DMS53 treated with DMSO at 0.1 percent for 48 hours (cell line): Measurements from ENCODE around the gene RIMS1.

Source experiments
- DNase-seq: peaks from one replicate; lab custom pipeline; 2025; ENCODE audit not compliant: unreplicated experiment; lab: John Stamatoyannopoulos, UW

RIMS1 gene

GRCh38 chr6:72081871-72082270, 195.5 kb downstream of the RIMS1 start:
- DNase-seq: no peak

- DNase-seq: no peak
Measured at GRCh38 chr6:72083976-72084375, 197.6 kb downstream of the RIMS1 start.

GRCh38 chr6:72084992-72085569, 198.7 kb downstream of the RIMS1 start:
- DNase-seq: peak; percentile 11

DNA sequence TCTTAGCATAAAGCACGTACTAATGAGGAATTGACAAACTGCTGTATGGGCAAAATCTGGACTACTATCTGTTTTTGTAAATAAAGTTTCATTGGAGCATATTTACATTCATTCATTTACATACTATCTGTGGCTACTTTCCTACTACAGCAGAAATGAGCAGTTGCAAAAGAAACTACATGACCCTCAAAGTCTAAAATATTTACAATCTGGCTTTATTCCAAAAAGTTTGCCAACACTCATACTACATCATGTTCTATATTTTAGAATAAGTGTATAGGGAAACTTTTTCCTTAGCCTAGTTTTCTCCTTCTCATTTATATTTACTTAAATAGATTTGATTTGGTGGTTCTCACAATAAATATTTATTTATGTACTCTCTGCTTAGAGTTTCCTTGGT, 208.2 kb downstream of the RIMS1 start:
- DNase-seq: no peak

DNA sequence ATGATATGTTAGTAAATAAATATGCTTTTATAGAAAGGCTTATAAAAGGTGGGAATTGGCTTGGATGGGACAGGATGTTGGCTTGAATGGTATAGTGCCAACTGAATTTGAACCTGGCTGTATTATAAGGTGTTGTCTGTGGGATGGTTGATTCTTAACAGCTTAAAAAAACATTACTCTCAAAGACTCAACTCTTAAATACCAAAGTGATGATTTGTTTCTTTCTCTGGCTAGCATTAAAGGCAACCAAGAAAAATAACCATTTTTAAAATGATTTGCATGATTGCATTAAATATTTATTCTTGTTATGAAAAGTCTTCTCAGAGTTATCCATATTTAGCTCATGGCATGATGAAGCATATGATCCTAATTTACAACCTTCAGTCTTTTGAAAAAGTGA, 216.2 kb downstream of the RIMS1 start:
- no peak for DNase-seq

GRCh38 chr6:72111611-72112010, 225.3 kb downstream of the RIMS1 start:
- no peak for DNase-seq

DNA sequence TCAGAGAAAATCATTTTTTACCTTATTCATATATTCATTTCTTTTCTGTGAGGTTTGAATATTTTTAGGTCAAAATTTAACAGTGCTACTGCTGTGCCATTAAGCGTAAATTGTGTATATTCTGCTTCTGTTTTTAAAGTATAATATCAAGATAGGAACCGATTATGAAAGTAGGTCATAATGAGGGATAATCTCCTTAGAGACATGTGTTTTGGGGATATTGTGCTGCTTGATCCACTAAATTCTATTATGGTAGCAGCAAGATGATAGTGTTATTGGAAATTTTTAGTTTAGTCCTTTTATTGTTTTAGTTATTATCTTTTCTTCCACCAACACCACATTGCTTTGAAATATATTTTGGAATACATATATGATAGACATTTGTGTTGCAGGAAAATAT, 244.0 kb downstream of the RIMS1 start:
- no peak for DNase-seq

DNA sequence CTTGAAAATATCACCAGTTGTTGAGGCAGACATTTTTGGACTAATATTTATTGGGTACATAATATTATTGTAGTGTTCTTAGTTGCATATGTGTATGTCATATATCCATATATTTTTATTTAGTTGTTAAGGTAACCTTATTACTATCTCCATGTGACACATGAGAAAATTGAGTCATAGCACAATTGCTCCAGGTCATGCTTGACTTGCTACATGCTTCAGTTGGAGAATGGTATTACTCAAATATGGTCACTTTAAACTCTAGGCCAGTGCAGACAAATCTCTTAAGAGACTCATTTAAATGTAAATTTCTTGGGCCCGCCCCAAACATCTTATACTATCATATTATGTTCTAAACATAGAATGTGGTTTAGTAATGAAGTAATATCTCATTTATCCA, 246.1 kb downstream of the RIMS1 start:
- no peak for DNase-seq

DNA sequence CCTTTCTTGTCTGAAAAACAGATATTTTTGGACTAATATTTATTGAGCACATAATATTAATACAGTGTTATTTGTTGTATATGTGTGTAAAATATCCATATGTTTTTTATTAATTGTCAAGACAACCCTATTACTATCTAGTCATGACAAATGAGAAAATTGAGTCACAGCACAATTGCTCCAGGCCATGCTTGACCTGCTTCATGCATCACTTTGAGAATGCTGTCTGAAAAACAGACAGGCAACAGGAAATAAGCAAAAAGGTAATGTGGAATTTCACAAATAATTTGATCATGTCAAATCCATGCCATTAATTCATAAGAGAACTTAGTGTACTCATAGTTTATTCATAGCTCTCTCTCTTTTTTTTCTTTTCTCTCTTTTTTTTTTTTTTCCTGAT, 246.5 kb downstream of the RIMS1 start:
- DNase-seq: no peak

DNA sequence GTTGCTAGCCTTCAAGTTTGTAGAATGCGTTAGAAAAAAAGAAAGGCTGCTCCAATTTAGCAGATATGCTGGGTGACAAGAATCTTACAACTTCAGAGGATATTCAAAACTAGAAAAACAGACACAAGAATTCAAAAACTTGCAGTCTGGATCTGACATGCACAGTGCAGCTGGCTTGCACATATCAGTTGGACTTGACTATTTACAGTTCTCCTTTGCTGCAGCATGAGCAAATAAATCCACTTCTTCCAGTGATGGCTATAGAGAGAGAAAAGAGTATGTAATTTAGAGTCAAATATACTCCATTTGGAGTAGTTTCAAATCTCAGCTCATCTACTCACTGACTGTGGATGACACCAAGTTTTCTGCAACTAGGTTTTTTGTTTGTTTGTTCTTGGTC, 247.0 kb downstream of the RIMS1 start:
- DNase-seq: peak; percentile 15

DNA sequence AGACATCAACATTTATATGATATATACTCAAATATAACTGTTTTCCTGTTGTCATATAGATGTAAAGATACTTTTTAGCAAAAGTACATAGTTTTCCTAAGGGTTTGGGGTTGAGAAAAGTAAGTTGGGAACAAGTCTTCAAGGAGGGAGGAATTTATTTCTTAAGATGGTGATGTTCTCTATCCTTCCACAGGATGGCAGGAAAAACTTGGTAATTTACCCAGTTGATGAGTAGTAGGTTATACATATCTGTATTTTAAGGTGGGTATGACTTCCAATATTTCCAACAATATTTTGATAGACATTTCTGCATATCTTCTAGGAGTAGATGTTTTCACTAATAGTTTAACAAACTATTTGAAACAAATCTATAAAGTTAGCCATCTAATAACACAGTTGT, 254.4 kb downstream of the RIMS1 start:
- DNase-seq: no peak

DNA sequence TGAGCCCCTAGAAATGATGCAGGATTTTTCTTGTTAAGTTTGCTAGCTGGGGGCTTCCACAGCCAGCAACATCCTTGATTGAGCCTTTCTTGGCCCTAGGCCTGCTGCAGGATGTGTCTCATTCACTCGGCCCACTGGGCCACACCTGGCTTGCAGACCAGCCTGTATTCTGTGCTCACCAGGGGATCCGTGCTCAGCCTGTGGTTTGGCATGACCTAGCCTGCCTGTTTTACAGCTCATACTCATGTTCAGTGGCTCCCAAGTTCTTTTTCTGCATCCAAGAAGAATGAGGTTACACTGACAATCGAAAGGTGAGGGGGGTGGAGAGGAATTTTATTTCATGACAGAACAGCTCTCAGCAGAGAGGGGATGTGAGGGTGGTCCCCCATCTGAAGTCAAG, 263.4 kb downstream of the RIMS1 start:
- no peak for DNase-seq

DNA sequence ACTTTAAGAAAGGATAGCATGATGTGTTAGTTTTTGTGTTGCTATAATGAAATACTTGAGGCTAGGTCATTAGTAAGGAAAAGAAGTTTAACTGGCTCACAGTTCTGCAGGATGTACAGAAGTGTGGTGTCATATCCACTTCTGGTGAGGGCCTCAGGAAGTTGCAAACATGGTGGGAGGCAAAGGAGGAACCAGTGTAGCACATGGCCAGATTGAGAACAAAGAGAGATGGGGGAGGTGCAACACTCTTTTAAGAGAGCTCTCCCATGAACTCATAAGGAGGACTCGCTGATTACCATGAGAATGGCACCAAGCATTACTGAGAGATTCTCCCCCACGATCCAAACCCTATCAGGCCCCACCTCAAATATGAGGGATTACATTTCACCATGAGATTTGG, 265.4 kb downstream of the RIMS1 start:
- DNase-seq: no peak

GRCh38 chr6:72175916-72176315, 289.6 kb downstream of the RIMS1 start:
- no peak for DNase-seq

DNA sequence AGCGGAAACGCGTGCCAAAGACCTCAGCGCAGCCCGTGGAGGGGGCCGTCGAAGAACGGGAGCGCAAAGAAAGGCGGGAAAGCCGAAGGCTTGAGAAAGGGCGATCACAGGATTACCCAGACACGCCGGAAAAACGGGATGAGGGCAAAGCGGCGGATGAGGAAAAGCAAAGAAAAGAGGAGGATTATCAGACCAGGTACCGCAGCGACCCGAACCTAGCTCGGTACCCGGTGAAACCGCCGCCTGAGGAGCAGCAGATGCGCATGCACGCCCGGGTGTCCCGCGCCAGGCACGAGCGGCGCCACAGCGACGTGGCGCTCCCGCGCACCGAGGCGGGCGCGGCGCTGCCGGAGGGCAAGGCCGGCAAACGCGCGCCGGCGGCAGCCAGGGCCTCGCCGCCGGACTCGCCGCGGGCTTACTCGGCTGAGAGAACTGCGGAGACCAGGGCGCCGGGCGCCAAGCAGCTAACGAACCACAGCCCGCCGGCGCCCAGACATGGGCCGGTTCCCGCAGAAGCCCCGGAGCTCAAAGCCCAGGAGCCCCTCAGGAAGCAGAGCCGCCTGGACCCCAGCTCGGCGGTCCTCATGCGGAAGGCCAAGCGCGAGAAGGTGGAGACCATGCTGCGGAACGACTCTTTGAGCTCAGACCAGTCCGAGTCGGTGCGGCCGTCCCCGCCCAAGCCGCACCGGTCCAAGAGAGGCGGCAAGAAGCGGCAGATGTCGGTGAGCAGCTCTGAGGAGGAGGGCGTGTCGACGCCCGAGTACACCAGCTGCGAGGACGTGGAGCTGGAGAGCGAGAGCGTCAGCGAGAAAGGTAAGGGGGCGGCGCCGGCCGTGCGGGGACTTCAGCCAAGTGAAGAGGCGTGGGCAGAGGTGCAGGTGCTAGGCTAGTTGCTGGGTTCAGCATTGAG, 296.2 kb downstream of the RIMS1 start:
- peak; percentile 91 for DNase-seq

- no peak for DNase-seq
Measured at GRCh38 chr6:72203983-72204382, 317.6 kb downstream of the RIMS1 start.

GRCh38 chr6:72205500-72205899, 319.1 kb downstream of the RIMS1 start:
- DNase-seq: no peak

DNA sequence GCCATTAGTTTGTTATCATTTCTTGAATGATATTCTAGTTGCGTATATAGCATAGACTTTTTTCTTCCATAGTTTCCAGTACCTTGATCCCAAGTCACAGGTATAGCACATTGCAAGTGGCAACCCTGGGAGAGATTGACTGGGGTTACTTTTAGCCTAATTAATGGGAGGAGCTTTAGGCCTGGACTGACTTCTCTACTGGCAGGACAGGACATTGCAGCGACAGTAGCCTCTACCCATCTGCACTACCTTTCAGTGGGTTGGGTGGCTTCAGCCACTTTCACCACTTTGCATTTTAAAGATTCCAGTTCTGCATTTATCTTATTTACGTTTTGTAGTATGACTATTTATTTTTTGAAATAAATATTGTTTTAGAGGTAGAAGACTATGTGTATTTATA, 320.3 kb downstream of the RIMS1 start:
- DNase-seq: no peak

DNA sequence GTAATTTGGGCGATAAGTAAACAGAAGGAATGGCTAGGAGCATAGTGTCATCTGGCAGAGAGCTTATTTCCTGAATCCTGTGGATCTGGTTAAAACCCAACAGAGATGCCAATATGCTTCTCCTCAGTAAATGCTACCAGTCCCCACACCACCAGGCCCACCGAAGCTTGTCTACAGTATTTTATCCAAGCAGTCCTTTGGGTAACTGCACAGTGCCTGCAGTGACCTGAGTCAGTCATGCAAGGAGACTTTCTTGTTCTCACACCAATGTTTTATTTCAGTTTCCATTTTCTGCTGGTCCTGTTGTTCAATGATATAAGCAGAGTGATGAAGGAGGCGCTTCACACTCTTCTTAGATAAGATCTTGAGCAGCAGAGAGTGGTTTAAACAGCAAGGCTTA, 326.3 kb downstream of the RIMS1 start:
- DNase-seq: no peak

GRCh38 chr6:72213654-72214053, 327.3 kb downstream of the RIMS1 start:
- no peak for DNase-seq

DNA sequence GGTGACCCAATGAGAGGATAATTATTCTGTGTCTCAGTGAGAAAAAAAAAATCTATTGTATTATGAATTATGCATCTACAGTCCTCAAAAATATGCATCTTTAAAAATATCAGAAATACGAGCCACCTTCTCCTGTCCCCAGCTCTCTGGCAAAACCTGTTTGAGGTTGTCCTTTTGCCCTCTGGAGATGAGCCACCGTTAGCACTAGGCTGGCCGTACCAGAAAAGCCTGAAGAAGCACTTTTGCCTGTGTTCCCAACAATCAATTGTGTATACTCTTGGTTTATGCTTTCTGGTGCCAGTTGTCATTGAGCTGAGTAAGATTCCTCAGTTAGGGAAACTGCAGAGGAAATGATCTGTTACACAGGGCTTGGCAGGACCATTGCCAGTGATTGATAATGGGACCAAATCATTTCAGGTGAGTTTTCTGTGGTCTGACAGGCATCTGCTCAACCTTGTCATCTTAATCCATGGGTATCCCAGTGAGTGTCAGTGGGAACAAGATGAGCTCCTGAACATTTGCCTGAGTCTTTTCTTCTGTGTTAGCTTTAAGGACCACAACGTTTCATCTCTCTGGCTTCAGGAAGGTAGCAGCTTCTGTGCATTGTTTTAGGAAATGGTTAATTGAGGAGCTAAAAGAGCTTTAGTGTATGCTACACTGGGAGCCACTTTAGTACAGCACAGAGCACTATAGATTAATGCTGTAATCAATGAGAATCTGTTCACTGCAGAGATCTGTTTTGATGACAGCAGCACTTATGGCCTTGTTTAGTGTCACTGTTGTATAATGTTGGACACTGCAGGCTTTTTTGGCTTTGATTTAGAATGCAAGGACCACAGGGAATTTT, 330.1 kb downstream of the RIMS1 start:
- DNase-seq: peak; percentile 80

- DNase-seq: no peak
Measured at GRCh38 chr6:72217626-72218025, 331.3 kb downstream of the RIMS1 start.
